OCI-LY3 (cell line): ENCODE results near the gene PDIA5.

Source experiments
- CTCF ChIP-seq: fragments of 200-600, 300-600 bp; sonication (generic); IDR thresholded peaks from 2 replicates; pipeline ENCODE4 v1.5.1; 2014; ENCODE audit warnings: antibody characterized with exemption, low read length, low read depth
- EZH2phosphoT487 ChIP-seq: fragments of 200-600 bp; shearing (Covaris generic); IDR thresholded peaks from 2 replicates; pipeline ENCODE4 v1.6.1; 2018; ENCODE audit warnings: antibody characterized with exemption, mixed run types, low read depth

- TF ChIP-seq CTCF, result no peak
- no peak for TF ChIP-seq EZH2phosphoT487
Measured at GRCh38 chr3:123158330-123158729, 91.5 kb downstream of the PDIA5 start.
